Glomerular visceral epithelial cell (primary cell): ENCODE measurements around the gene PPP2R1B.

Experiments used
- DNase-seq: peaks from one replicate; pipeline ENCODE4 v3.0.0-alpha.2; 2016; ENCODE audit errors: extremely low spot score

The PPP2R1B gene

GRCh38 chr11:111748035-111748804 lies 18.0 kb downstream of the PPP2R1B start:
- DNase-seq: no peak

- DNase-seq: no peak
Measured at GRCh38 chr11:111745719-111746504, 20.3 kb downstream of the PPP2R1B start.

GRCh38 chr11:111743700-111744099 lies 22.5 kb downstream of the PPP2R1B start:
- DNase-seq: no peak

GRCh38 chr11:111741751-111742150 lies 24.4 kb downstream of the PPP2R1B start:
- no peak for DNase-seq

- no peak for DNase-seq
Measured at GRCh38 chr11:111739299-111739698, 26.9 kb downstream of the PPP2R1B start.

- no peak for DNase-seq
Measured at GRCh38 chr11:111737444-111738210, 28.6 kb downstream of the PPP2R1B start.

GRCh38 chr11:111736621-111737443 lies 29.4 kb downstream of the PPP2R1B start:
- no peak for DNase-seq

GRCh38 chr11:111736181-111736590 lies 30.0 kb downstream of the PPP2R1B start:
- DNase-seq: peak; percentile 55

- peak; percentile 95 for DNase-seq
Measured at GRCh38 chr11:111735262-111736116, 30.7 kb downstream of the PPP2R1B start.

GRCh38 chr11:111734954-111735261 lies 31.3 kb downstream of the PPP2R1B start:
- no peak for DNase-seq

GRCh38 chr11:111734101-111734953 lies 31.9 kb downstream of the PPP2R1B start:
- no peak for DNase-seq

GRCh38 chr11:111733611-111734088 lies 32.5 kb downstream of the PPP2R1B start:
- no peak for DNase-seq

GRCh38 chr11:111733016-111733415 lies 33.2 kb downstream of the PPP2R1B start:
- peak; percentile 78 for DNase-seq

- DNase-seq: no peak
Measured at GRCh38 chr11:111731821-111732220, 34.4 kb downstream of the PPP2R1B start.

- DNase-seq: peak; percentile 25
Measured at GRCh38 chr11:111730871-111731591, 35.2 kb downstream of the PPP2R1B start.

GRCh38 chr11:111729831-111730311 lies 36.3 kb downstream of the PPP2R1B start:
- no peak for DNase-seq

- no peak for DNase-seq
Measured at GRCh38 chr11:111729071-111729830, 36.9 kb downstream of the PPP2R1B start.

- DNase-seq: no peak
Measured at GRCh38 chr11:111727431-111727830, 38.8 kb downstream of the PPP2R1B start.
